Adrenal gland (tissue), 12 donors: ENCODE measurements around the gene IHH. TPM values are rescaled to one million over a fixed set of nuclear protein-coding genes. Genes with fewer than 3 reads are reported as not detected.

ENCODE experiments used
- DNase-seq, 7 donors: peaks; one replicate each; pipeline ENCODE4 v3.0.0-alpha.2; 2019 to 2020
- H3K27ac ChIP-seq, 5 donors: fragments of 200-600 bp; sonication (generic) in 4 of 5; 1 replicate in 3 of 5; 2 replicates in 2 of 5; pipeline versions ENCODE4 v1.5.1 to v1.8.0; 2016 to 2020; ENCODE audit warnings: mild to moderate bottlenecking in 1 of 5
- H3K27me3 ChIP-seq: fragments of 200-600 bp; 2 replicates; pipeline ENCODE4 v1.8.0; 2021
- H3K36me3 ChIP-seq, 2 donors: fragments of 200-600 bp; replicated peaks in 1 of 2; 1 replicate in 1 of 2; 2 replicates in 1 of 2; pipeline versions ENCODE4 v1.5.1 to v1.8.0; 2018 to 2022
- H3K4me1 ChIP-seq, 2 donors: fragments of 200-600 bp; replicated peaks in 1 of 2; 1 replicate in 1 of 2; 2 replicates in 1 of 2; pipeline versions ENCODE4 v1.5.1 to v1.8.0; 2018 to 2021
- H3K4me3 ChIP-seq, 4 donors: fragments of 200-600 bp; sonication (generic) in 3 of 4; one replicate each; pipeline ENCODE4 v1.5.1; 2016 to 2018
- H3K9me3 ChIP-seq, 3 donors: fragments of 200-600 bp; sonication (generic) in 1 of 3; replicated peaks in 1 of 3; 1 replicate in 2 of 3; 2 replicates in 1 of 3; pipeline versions ENCODE4 v1.5.1 to v1.8.0; 2016 to 2021
- CTCF ChIP-seq, 6 experiments: fragments of 450-650 bp in 4 of 6; fragments of 200-600 bp in 2 of 6; sonication (generic) in 1 of 6; IDR thresholded peaks; 1 replicate in 5 of 6; 2 replicates in 1 of 6; pipeline versions ENCODE4 v1.5.1 to v1.8.0; 2016 to 2021; ENCODE audit warnings: antibody characterized with exemption in 6 of 6, mild to moderate bottlenecking in 2 of 6, moderate library complexity in 1 of 6
- POLR2A ChIP-seq, 2 donors: fragments of 450-650 bp; IDR thresholded peaks; one replicate each; pipeline ENCODE4 v1.6.1; 2017; ENCODE audit warnings: antibody characterized with exemption in 2 of 2, mild to moderate bottlenecking in 2 of 2, moderate library complexity in 1 of 2
- WGBS, 4 donors: extraction: QIAGEN DNeasy Blood & Tissue Kit in 2 of 4; methylation state at CpG; one replicate each; pipeline versions ENCODE4 v1.1.5 to v1.1.7; 2013 to 2017; 5-methylcytosine and 5-hydroxymethylcytosine counted together
- intact Hi-C, 2 donors: fragments of 100-400 bp; cut with DNase I; formaldehyde crosslinking; loops; one replicate each; pipeline versions ENCODE4 v1.14.1 to v1.15.0; 2022 to 2023
- polyA plus RNA-seq, 3 donors: library from polyadenylated mRNA; stranded (reverse); fragments of 200-250 nt in 2 of 3; fragments of 350-450 nt in 1 of 3; fragmentation: Illumina TruSeq in 1 of 3; extraction: RNeasy Lipid Tissue Mini Kit (QIAGEN cat#74804) in 1 of 3; gene quantifications; one replicate each; pipeline ENCODE4 v1.2.3, GENCODE V29; 2013 to 2014
- total RNA-seq, 9 donors: library from RNA; depleted of rRNA in 4 of 9; stranded (reverse); fragments of >200 nt in 4 of 9; fragments of 120-200 nt in 1 of 9; fragmentation: NEBNext Ultra II Directional in 1 of 9; extraction: Animal tissue kit (Norgen Biotek cat#: 25700) in 1 of 9; gene quantifications; one replicate each; pipeline versions ENCODE4 v1.1.0 to v1.2.4, GENCODE V29; 2013 to 2023
- donor health status: healthy with polysubstance abuse.
- donor health status: Bipolar disorder and iron deficiency.
- donor health status: DM: yes; HTN: yes; CAD: no.
- donor health status: DM: no; HTN: no; CAD: no.
- donor health status: DM: no; HTN: no; CAD: no.
- donor health status: DM: yes; HTN: yes; CAD: no.

Gene IHH
- total and polyA plus RNA-seq, 12 donors, result 0.11 to 0.17 TPM; not detected in 10

GRCh38 chr2:219035942-219036341 lies 24.8 kb downstream of the IHH start:
- DNase-seq, result no peak
- Histone ChIP-seq H3K27me3 (peaks cover 9% of the 10 kb centered on the region), H3K4me3 (no peak overlapping the region), H3K9me3 (no peaks in the 10 kb centered on the region), H3K36me3 (no peaks in the 10 kb centered on the region), H3K27ac (no peak overlapping the region), H3K4me1 (no peaks in the 10 kb centered on the region)
- WGBS, 4 donors, result 61 to 83% (median 65%) methylated on average over 2 of the region's 2 CpGs
- intact Hi-C loops, result no loop called here
- TF ChIP-seq CTCF (IDR thresholded peaks at IDR 0.05) (no peak), POLR2A (IDR thresholded peaks at IDR 0.05) (no peak)

GRCh38 chr2:219034823-219035222 lies 25.9 kb downstream of the IHH start:
- Histone ChIP-seq H3K4me3 (no peak overlapping the region), H3K9me3 (no peaks in the 10 kb centered on the region), H3K36me3 (no peaks in the 10 kb centered on the region), H3K4me1 (no peaks in the 10 kb centered on the region), H3K27me3 (peaks cover 9% of the 10 kb centered on the region), H3K27ac (no peak overlapping the region)
- WGBS, 4 donors, result 43 to 61% (median 50%) methylated on average over 6 of the region's 6 CpGs
- TF ChIP-seq CTCF (IDR thresholded peaks at IDR 0.05) (no peak), POLR2A (IDR thresholded peaks at IDR 0.05) (no peak)
- DNase-seq, result no peak
- intact Hi-C loops, result no loop called here

GRCh38 chr2:219032051-219032745 lies 28.5 kb downstream of the IHH start:
- 72 to 82% (median 79%) methylated on average over 20 to 23 of the region's 23 CpGs for WGBS, 4 donors
- Histone ChIP-seq H3K9me3 (no peaks in the 10 kb centered on the region), H3K36me3 (no peaks in the 10 kb centered on the region), H3K27ac (no peak overlapping the region), H3K4me3 (no peak overlapping the region), H3K27me3 (peaks cover 9% of the 10 kb centered on the region), H3K4me1 (no peaks in the 10 kb centered on the region)
- DNase-seq, result no peak
- intact Hi-C loops, result no loop called here
- no peak for TF ChIP-seq CTCF (IDR thresholded peaks at IDR 0.05)
- no peak for TF ChIP-seq POLR2A (IDR thresholded peaks at IDR 0.05)

- 73 to 83% (median 78%) methylated on average over 5 to 21 of the region's 21 CpGs for WGBS, 4 donors
- Histone ChIP-seq H3K4me3 (no peak overlapping the region), H3K27ac (no peak overlapping the region), H3K27me3 (peaks cover 9% of the 10 kb centered on the region), H3K36me3 (no peaks in the 10 kb centered on the region), H3K9me3 (no peaks in the 10 kb centered on the region), H3K4me1 (no peaks in the 10 kb centered on the region)
- no peak for DNase-seq
- intact Hi-C loops, result no loop called here
- TF ChIP-seq CTCF (IDR thresholded peaks at IDR 0.05) (no peak), POLR2A (IDR thresholded peaks at IDR 0.05) (no peak)
Observed at GRCh38 chr2:219031005-219031738, 29.5 kb downstream of the IHH start.
